Chondrocyte (in vitro differentiated cells): ENCODE data around the gene FAM240B. TPM values are rescaled to one million over a fixed set of nuclear protein-coding genes. Genes with fewer than 3 reads are reported as not detected.

Experiments
- DNase-seq: peaks from one replicate; pipeline ENCODE4 v3.0.0; 2021; ENCODE audit warnings: mixed read lengths, low spot score
- H3K27ac Mint-ChIP-seq: one replicate; pipeline ENCODE4 v1.8.0; 2021; ENCODE audit warnings: mild to moderate bottlenecking, moderate library complexity, mixed read lengths; ENCODE audit not compliant: unreplicated experiment
- H3K27me3 Mint-ChIP-seq: 2 replicates; pipeline ENCODE4 v1.8.0; 2021; ENCODE audit warnings: low read depth, mixed read lengths
- H3K36me3 Mint-ChIP-seq: 2 replicates; pipeline ENCODE4 v1.8.0; 2021; ENCODE audit warnings: low read depth, mixed read lengths
- H3K4me1 Mint-ChIP-seq: 2 replicates; pipeline ENCODE4 v1.8.0; 2021; ENCODE audit warnings: low read depth, mild to moderate bottlenecking, mixed read lengths
- H3K4me3 Mint-ChIP-seq: one replicate; pipeline ENCODE4 v1.8.0; 2021; ENCODE audit warnings: mild to moderate bottlenecking, moderate library complexity, mixed read lengths; ENCODE audit not compliant: unreplicated experiment
- H3K9me3 Mint-ChIP-seq: 2 replicates; pipeline ENCODE4 v1.8.0; 2021; ENCODE audit warnings: low read depth, mixed read lengths
- total RNA-seq: library from RNA; stranded (reverse); gene quantifications from 3 replicates; pipeline ENCODE4 v1.2.1, GENCODE V29; 2021
- TF ChIP-seq, protein P1 (sequence below): fragments of 200-600 bp; sonication (generic); IDR thresholded peaks from 2 replicates; pipeline ENCODE4 v1.5.0; 2021; ENCODE audit warnings: antibody characterized with exemption, mild to moderate bottlenecking, moderate library complexity

FAM240B gene
- total RNA-seq, 1 donor from 2014 or later = not detected

DNA sequence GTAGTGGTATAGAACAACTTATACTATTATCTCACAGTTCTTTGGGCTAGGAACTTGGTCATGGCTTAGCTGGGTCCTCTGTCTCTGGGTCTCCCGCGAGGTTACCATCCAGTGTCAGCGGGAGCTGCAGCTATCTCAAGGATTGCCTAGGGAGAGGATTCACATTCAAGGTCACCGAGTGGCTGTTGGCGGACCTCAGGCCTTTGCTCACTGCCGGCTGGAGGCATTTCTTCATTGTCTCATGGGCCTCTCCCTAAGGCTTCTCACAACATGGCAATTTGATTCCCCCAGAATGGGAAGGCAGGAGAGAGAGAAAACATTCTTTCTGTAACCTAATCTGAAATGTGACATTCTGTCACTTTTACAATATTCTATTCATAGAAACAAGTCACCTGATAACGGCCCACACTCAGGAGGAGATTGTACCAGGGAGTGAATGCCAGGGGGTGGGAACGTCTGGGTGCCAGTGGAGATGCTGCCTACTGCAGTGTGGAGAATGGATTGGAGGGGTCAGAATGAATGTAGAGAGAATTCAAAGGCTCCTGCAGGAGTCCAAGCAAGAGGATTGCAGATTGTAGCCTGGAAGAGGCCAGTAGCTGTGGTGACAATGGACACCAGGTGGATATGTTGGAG lies 70.1 kb downstream of the FAM240B start:
- no peak for DNase-seq
- TF ChIP-seq, protein P1, sequence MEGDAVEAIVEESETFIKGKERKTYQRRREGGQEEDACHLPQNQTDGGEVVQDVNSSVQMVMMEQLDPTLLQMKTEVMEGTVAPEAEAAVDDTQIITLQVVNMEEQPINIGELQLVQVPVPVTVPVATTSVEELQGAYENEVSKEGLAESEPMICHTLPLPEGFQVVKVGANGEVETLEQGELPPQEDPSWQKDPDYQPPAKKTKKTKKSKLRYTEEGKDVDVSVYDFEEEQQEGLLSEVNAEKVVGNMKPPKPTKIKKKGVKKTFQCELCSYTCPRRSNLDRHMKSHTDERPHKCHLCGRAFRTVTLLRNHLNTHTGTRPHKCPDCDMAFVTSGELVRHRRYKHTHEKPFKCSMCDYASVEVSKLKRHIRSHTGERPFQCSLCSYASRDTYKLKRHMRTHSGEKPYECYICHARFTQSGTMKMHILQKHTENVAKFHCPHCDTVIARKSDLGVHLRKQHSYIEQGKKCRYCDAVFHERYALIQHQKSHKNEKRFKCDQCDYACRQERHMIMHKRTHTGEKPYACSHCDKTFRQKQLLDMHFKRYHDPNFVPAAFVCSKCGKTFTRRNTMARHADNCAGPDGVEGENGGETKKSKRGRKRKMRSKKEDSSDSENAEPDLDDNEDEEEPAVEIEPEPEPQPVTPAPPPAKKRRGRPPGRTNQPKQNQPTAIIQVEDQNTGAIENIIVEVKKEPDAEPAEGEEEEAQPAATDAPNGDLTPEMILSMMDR = no peak
- peaks cover 2% of the 10 kb centered on the region for H3K36me3 Mint-ChIP-seq
- no peaks in the 10 kb centered on the region for H3K27me3 Mint-ChIP-seq
- H3K4me1 Mint-ChIP-seq = peaks cover 6% of the 10 kb centered on the region
- H3K27ac Mint-ChIP-seq = peak overlapping the region; percentile 33
- no peaks in the 10 kb centered on the region for H3K9me3 Mint-ChIP-seq
- H3K4me3 Mint-ChIP-seq = no peak overlapping the region

DNA sequence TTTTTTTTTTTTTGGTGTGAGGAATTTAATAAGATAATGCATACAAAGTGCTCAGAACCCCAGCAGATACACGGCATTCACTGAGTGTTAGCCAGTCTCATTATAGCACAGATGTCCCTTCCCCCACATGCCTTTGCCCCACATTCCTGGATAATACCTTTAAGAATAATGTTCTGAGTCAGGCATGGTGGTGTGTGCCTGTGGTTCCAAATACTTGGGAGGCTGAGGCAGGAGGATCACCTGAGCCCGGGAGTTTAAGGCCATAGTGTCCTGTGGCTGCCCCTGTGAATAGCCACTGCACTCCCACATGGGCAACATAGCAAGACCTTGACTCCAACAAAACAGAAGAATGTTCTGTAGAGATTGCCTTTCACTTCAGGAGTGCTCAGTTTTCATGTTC lies 75.3 kb downstream of the FAM240B start:
- TF ChIP-seq, protein P1 = no peak
- no peak for DNase-seq
- H3K9me3 Mint-ChIP-seq = no peaks in the 10 kb centered on the region
- no peak overlapping the region for H3K4me3 Mint-ChIP-seq
- peaks cover 5% of the 10 kb centered on the region for H3K4me1 Mint-ChIP-seq
- H3K36me3 Mint-ChIP-seq = peaks cover 2% of the 10 kb centered on the region
- H3K27ac Mint-ChIP-seq = no peak overlapping the region
- H3K27me3 Mint-ChIP-seq = no peaks in the 10 kb centered on the region

Other genes with a start within 250 kb of the FAM240B start
- 0.29 to 5.2 TPM (median 4.5 TPM) in 3 replicates for gene ANKRD18A, start 99.5 kb downstream of the FAM240B start, total RNA-seq